Activated T-cell treated with anti-CD3 and anti-CD28 coated beads, Interleukin-2, amount 50 U/mL, for 4 hours (primary cell): ENCODE data around the gene CELA3B. TPM values are rescaled to one million over a fixed set of nuclear protein-coding genes. Genes with fewer than 3 reads are reported as not detected.
"Not testable (repeated sequence)": the region's sequence is repeated elsewhere in the genome, so short reads cannot be mapped to it uniquely, and the experiment has no call there.

Experiments
- ATAC-seq, 2 donors: fragments of 200-7000 bp; cut with Tn5 transposase; one replicate each; pipeline ENCODE4 v1.10.0; 2021
- DNase-seq: peaks from one replicate; pipeline ENCODE4 v3.0.0-alpha.2; 2020
- H3K27me3 Mint-ChIP-seq: one replicate; pipeline ENCODE4 v1.8.0; 2021; ENCODE audit warnings: low read depth, mixed read lengths
- H3K36me3 Mint-ChIP-seq: one replicate; pipeline ENCODE4 v1.8.0; 2022; ENCODE audit warnings: mixed read lengths; ENCODE audit not compliant: insufficient read depth
- H3K4me1 Mint-ChIP-seq: one replicate; pipeline ENCODE4 v1.8.0; 2021; ENCODE audit warnings: low read depth, mixed read lengths
- H3K4me3 Mint-ChIP-seq: one replicate; pipeline ENCODE4 v1.8.0; 2021; ENCODE audit warnings: mild to moderate bottlenecking, moderate library complexity, mixed read lengths
- H3K9me3 Mint-ChIP-seq: one replicate; pipeline ENCODE4 v1.8.0; 2021; ENCODE audit warnings: mixed read lengths
- total RNA-seq, 3 donors: library from RNA; stranded (reverse); gene quantifications; one replicate each; pipeline ENCODE4 v1.2.1, GENCODE V29; 2021

The CELA3B gene
- total RNA-seq, 3 donors from 2014 or later, result 2.2 to 5.3 (median 3.6) TPM

DNA sequence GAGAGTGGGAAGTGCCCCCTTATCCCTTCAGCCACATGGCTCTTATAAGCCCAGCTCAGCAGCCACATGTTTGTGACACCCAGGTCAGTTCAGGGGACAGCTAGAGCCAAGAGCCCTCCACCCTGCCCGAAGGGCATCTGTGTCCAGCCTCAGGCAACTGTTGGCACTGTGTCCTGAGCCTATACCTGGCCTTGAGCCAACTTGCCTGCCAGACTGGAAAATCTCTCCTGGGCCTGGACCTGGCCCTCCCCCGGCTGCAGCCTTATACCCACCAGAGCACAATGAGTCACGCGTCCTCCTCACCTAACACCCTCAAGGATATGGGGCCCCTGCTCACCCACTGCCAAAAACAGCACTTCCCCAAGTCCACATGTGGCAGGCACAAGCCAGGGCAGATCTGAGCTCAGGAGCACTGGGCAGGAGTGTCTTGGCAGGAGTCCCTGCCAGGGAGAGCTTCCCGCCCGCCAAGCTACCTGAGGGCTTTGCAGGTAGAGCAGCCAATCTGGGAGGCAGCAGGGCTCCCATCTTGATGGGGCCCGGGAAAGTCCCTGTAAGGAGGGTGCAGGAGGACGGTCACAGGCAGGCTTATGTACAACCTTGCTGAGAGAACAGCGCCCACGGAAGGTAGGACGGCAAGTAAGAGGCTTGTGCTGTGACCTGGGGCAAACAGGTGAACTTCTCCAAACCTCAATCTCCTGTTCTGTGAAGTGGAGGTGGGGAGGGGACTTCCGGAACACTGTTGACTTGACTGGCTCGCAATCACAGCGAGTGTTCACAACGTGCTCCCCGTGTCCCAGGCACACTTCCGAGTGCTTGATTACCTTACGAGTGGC is 19.9 kb upstream of the CELA3B start:
- no peaks in the 10 kb centered on the region for H3K9me3 Mint-ChIP-seq
- DNase-seq, result peak; percentile 47
- ATAC-seq, result peak; percentile 80 to 85
- H3K27me3 Mint-ChIP-seq, result peaks cover 3% of the 10 kb centered on the region
- H3K4me3 Mint-ChIP-seq, result peak overlapping the region; percentile 67
- no peaks in the 10 kb centered on the region for H3K36me3 Mint-ChIP-seq
- peaks cover 33% of the 10 kb centered on the region for H3K4me1 Mint-ChIP-seq

DNA sequence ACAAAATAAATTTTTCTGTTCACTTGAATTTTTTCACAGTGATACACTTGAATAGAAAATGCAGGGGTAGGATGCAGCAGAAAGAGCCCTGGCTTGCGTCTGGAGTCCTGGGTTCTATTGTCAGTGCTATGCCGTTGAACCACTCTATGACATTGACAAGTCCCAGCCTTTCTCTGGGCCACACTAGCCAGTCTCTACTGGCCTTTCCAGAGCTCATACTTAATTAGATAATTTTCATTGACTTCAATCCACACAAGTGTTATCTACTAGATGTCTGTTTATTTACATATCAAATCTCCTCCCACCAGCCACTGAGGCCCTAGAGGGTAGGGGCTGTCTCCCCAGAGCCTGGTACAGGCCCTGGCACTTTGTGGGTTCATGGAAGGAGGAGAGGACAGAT is 15.5 kb upstream of the CELA3B start:
- H3K4me3 Mint-ChIP-seq, result no peak overlapping the region
- H3K27me3 Mint-ChIP-seq, result peaks cover 4% of the 10 kb centered on the region
- no peaks in the 10 kb centered on the region for H3K36me3 Mint-ChIP-seq

GRCh38 chr1:21961799-21962198 is 15.0 kb upstream of the CELA3B start:
- Mint-ChIP-seq H3K36me3 (no peaks in the 10 kb centered on the region), H3K4me3 (no peak overlapping the region), H3K4me1 (peaks cover 26% of the 10 kb centered on the region), H3K27me3 (peaks cover 6% of the 10 kb centered on the region), H3K9me3 (no peaks in the 10 kb centered on the region)
- no peak for ATAC-seq
- no peak for DNase-seq

More for the DNA sequence above, 15.5 kb upstream of the CELA3B start:
- no peak for ATAC-seq
- Mint-ChIP-seq H3K4me1 (peaks cover 31% of the 10 kb centered on the region), H3K9me3 (no peaks in the 10 kb centered on the region)
- no peak for DNase-seq

- peaks cover 9% of the 10 kb centered on the region for H3K4me1 Mint-ChIP-seq
- DNase-seq (peak; percentile 83), ATAC-seq (peak; percentile 88 to 89)
- H3K27me3 Mint-ChIP-seq, result peaks cover 4% of the 10 kb centered on the region
- no peaks in the 10 kb centered on the region for H3K9me3 Mint-ChIP-seq
- no peaks in the 10 kb centered on the region for H3K36me3 Mint-ChIP-seq
- no peak overlapping the region for H3K4me3 Mint-ChIP-seq
Measured at GRCh38 chr1:21963477-21964217, 13.2 kb upstream of the CELA3B start.

DNA sequence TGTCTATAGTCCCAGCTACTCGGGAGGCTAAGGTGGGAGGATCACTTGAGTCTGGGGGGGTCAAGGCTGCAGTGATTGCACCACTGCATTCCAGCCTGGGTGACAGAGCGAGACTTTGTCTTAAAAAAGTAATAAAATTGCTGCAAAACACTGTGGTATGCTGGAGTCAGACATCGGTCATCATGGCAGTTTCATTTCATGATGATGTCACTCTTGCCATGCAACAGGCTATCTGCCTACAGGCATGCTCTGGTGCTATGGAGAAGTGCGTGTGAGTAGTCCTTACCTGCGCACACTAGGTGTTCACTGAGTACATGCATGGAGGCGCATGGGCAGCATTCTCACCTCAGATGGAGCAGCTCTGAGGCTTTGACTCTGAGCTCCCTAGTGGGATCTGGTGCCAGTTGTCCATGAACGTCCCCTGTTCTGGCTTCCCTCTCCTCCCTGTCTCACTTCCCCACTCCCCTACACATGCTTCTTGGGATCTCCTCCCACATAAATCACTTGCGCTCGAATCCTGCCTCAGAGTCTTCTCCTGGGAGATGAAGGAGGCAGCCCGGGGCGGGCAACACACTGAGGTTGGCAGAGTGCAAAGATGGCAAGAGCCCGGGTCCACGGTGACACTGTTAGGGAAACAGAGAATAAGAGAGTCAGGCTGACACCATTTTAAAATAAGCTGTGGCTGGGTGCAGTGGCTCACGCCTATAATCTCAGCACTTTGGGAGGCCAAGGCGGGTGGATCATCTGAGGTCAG is 10.4 kb upstream of the CELA3B start:
- peaks cover 4% of the 10 kb centered on the region for H3K27me3 Mint-ChIP-seq
- H3K4me3 Mint-ChIP-seq, result no peak overlapping the region
- no peak for DNase-seq
- no peaks in the 10 kb centered on the region for H3K9me3 Mint-ChIP-seq
- ATAC-seq, result no peak
- peaks cover 5% of the 10 kb centered on the region for H3K4me1 Mint-ChIP-seq
- no peaks in the 10 kb centered on the region for H3K36me3 Mint-ChIP-seq

GRCh38 chr1:21967216-21967615 is 9.6 kb upstream of the CELA3B start:
- not testable (repeated sequence) for H3K27me3 Mint-ChIP-seq, DNase-seq, H3K4me3 Mint-ChIP-seq, H3K9me3 Mint-ChIP-seq, H3K4me1 Mint-ChIP-seq, H3K36me3 Mint-ChIP-seq, ATAC-seq

DNA sequence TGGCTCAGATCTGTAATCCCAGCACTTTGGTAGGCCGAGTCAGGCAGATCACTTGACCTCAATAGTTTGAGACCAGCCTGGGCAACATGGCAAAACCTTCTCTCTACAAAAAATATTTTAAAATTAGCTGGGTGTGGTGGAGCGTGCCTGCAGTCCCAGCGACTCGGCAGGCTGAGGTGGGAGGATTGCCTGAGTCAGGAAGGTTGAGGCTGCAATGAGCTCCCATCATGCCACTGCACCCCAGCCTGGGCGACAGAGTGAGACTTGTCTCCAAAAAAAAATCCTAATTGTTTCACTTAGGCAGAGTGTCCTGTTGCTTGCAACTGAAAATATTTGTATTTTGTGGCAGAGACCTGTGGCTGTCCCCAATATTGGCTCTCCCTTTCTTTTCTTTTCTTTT is 7.8 kb upstream of the CELA3B start:
- not testable (repeated sequence) for DNase-seq, ATAC-seq, H3K4me1 Mint-ChIP-seq, H3K36me3 Mint-ChIP-seq, H3K4me3 Mint-ChIP-seq, H3K27me3 Mint-ChIP-seq, H3K9me3 Mint-ChIP-seq

DNA sequence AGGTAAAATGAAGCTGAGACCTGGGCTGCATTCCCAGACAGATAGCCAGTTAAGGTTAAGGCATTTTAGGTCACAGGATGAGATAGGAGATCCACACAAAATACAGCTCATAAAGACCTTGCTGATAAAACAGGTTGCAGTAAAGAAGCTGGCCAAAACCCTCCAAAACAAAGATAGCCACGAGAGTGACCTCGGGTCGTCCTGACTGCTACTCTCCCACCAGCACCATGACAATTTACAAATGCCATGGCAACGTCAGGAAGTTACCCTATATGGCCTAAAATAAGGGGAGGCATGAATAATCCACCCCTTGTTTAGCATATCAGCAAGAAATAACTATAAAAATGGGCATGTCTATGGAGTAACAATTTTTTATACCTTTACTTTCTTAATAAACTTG is 6.3 kb upstream of the CELA3B start:
- not testable (repeated sequence) for H3K27me3 Mint-ChIP-seq

GRCh38 chr1:21972973-21973441 is 3.8 kb upstream of the CELA3B start:
- H3K4me3 Mint-ChIP-seq, H3K9me3 Mint-ChIP-seq, DNase-seq, H3K4me1 Mint-ChIP-seq, H3K36me3 Mint-ChIP-seq, ATAC-seq, H3K27me3 Mint-ChIP-seq: not testable (repeated sequence)

More for the DNA sequence above, 6.3 kb upstream of the CELA3B start:
- DNase-seq, H3K9me3 Mint-ChIP-seq, H3K36me3 Mint-ChIP-seq, H3K4me3 Mint-ChIP-seq, ATAC-seq, H3K4me1 Mint-ChIP-seq: not testable (repeated sequence)

DNA sequence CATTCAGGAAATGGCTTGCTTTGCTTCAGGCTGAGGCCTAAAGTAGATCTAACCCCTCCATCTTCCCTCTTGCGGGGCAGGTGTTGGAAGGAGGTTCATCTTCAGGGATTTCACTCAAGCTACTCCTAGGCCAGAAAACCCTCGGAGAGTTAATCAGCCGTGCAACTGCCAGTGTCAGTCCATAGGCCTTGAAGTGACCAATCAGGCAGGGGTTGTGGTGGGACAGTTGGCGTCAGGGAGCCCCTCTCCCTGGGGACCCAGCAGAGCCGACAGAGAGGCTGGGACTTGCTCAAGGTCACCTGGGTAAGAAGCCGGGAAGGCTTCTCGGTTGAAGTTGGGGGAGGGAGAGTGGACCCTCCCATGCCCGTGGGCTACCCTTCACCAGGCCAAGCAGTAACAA is 2.9 kb upstream of the CELA3B start:
- not testable (repeated sequence) for ATAC-seq, DNase-seq, H3K36me3 Mint-ChIP-seq, H3K4me1 Mint-ChIP-seq, H3K27me3 Mint-ChIP-seq, H3K4me3 Mint-ChIP-seq, H3K9me3 Mint-ChIP-seq

- ATAC-seq, H3K4me1 Mint-ChIP-seq, DNase-seq, H3K9me3 Mint-ChIP-seq, H3K4me3 Mint-ChIP-seq, H3K27me3 Mint-ChIP-seq, H3K36me3 Mint-ChIP-seq: not testable (repeated sequence)
Measured at GRCh38 chr1:21974699-21975098, 2.1 kb upstream of the CELA3B start.

- ATAC-seq, DNase-seq, H3K36me3 Mint-ChIP-seq, H3K27me3 Mint-ChIP-seq, H3K4me1 Mint-ChIP-seq, H3K4me3 Mint-ChIP-seq, H3K9me3 Mint-ChIP-seq: not testable (repeated sequence)
Measured at GRCh38 chr1:21975296-21975695, 1.5 kb upstream of the CELA3B start.

- not testable (repeated sequence) for H3K36me3 Mint-ChIP-seq, H3K9me3 Mint-ChIP-seq, ATAC-seq, H3K4me1 Mint-ChIP-seq, H3K4me3 Mint-ChIP-seq, DNase-seq, H3K27me3 Mint-ChIP-seq
Measured at GRCh38 chr1:21978209-21978608, 1.4 kb downstream of the CELA3B start.

DNA sequence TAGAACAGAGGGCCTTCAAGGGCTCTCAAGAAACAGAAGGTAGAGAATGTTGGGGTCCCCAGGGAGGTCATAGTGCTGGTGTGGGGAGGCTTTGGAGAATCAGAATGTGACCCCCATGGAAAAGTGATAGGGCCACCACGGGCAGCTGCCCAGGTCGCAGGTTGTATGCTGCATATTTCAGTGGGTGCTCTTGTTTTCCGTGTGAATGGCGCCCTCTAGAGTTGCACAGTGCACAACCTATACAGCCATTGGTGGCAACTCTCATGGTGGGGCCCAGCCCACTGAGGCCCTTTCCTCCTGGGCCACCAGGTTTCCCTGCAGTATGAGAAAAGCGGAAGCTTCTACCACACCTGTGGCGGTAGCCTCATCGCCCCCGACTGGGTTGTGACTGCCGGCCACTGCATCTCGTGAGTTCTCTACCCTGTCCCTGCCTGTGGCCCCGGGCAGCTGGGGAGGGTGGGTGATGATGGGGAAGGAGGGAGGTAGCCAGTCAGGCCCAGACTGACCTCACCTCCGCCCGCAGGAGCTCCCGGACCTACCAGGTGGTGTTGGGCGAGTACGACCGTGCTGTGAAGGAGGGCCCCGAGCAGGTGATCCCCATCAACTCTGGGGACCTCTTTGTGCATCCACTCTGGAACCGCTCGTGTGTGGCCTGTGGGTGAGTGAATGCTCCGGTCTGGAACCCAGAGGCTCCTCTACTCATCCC is 3.8 kb downstream of the CELA3B start:
- not testable (repeated sequence) for H3K4me1 Mint-ChIP-seq, ATAC-seq, H3K9me3 Mint-ChIP-seq, H3K27me3 Mint-ChIP-seq, H3K4me3 Mint-ChIP-seq, H3K36me3 Mint-ChIP-seq, DNase-seq
